HepG2 (cell line): ENCODE data around the gene RPGRIP1. TPM values are rescaled to one million over a fixed set of nuclear protein-coding genes. Genes with fewer than 3 reads are reported as not detected.

Source experiments
- ARID3A ChIP-seq: IDR thresholded peaks from 2 replicates; pipeline ENCODE4 v1.6.1; 2012; ENCODE audit warnings: low read depth, low read length, improper control_type of control experiment
- CREM ChIP-seq, 2 experiments: sonication (generic) in 1 of 2; formaldehyde crosslinking in 1 of 2; IDR thresholded peaks; 2 replicates each; pipeline versions ENCODE4 v1.4.0 to v1.6.1; 2016 to 2020; ENCODE audit warnings: antibody characterized with exemption in 1 of 2, mild to moderate bottlenecking in 1 of 2, missing genetic modification reagents in 1 of 2
- EHMT2 ChIP-seq: fragments of 200-600 bp; sonication (generic); IDR thresholded peaks from 2 replicates; pipeline ENCODE4 v1.7.0; 2017; ENCODE audit warnings: antibody characterized with exemption, low read depth, low read length, borderline replicate concordance
- GABPB1 ChIP-seq: IDR thresholded peaks from 2 replicates; pipeline ENCODE4 v1.6.1; 2016; ENCODE audit warnings: mild to moderate bottlenecking, missing genetic modification reagents, moderate library complexity, missing compliant biosample characterization
- LCORL ChIP-seq, 2 experiments: fragments of 450-650 bp in 1 of 2; sonication (generic) in 1 of 2; formaldehyde crosslinking in 1 of 2; IDR thresholded peaks; 2 replicates each; pipeline versions ENCODE4 v1.5.0 to v1.6.1; 2017 to 2020; ENCODE audit warnings: antibody characterized with exemption in 1 of 2, missing genetic modification reagents in 1 of 2
- MED13 ChIP-seq: sonication (generic); formaldehyde crosslinking; IDR thresholded peaks from 2 replicates; pipeline ENCODE4 v1.5.0; 2020; ENCODE audit warnings: missing genetic modification reagents
- NFE2 ChIP-seq: sonication (generic); formaldehyde crosslinking; IDR thresholded peaks from 2 replicates; pipeline ENCODE4 v1.4.0; 2020; ENCODE audit warnings: missing genetic modification reagents
- NFE2L1 ChIP-seq: sonication (generic); formaldehyde crosslinking; IDR thresholded peaks from 2 replicates; pipeline ENCODE4 v1.4.0; 2020; ENCODE audit warnings: missing genetic modification reagents, mild to moderate bottlenecking, borderline replicate concordance
- SAFB2 ChIP-seq: sonication (generic); formaldehyde crosslinking; IDR thresholded peaks from 2 replicates; pipeline ENCODE4 v1.5.1; 2020; ENCODE audit warnings: missing genetic modification reagents, low read depth, mild to moderate bottlenecking, borderline replicate concordance
- SMYD3 ChIP-seq: sonication (generic); formaldehyde crosslinking; IDR thresholded peaks from 2 replicates; pipeline ENCODE4 v1.8.1; 2023; ENCODE audit warnings: mild to moderate bottlenecking, missing genetic modification reagents
- TCF7L2 ChIP-seq: IDR thresholded peaks from 2 replicates; pipeline ENCODE4 v1.6.1; 2011; ENCODE audit warnings: mild to moderate bottlenecking, low read depth, low read length, moderate library complexity
- TFE3 ChIP-seq: IDR thresholded peaks from 2 replicates; pipeline ENCODE4 v1.6.1; 2016
- TMF1 ChIP-seq: sonication (generic); formaldehyde crosslinking; IDR thresholded peaks from 2 replicates; pipeline ENCODE4 v1.8.1; 2022; ENCODE audit warnings: low read depth, missing genetic modification reagents
- ZFP91 ChIP-seq: sonication (generic); formaldehyde crosslinking; IDR thresholded peaks from 2 replicates; pipeline ENCODE4 v1.9.0; 2022; ENCODE audit warnings: missing genetic modification reagents, mild to moderate bottlenecking, borderline replicate concordance
- ZNF251 ChIP-seq: sonication (generic); formaldehyde crosslinking; IDR thresholded peaks from 2 replicates; pipeline ENCODE4 v1.9.0; 2021; ENCODE audit warnings: mild to moderate bottlenecking, missing genetic modification reagents
- ZNF496 ChIP-seq: sonication (generic); formaldehyde crosslinking; IDR thresholded peaks from 2 replicates; pipeline ENCODE4 v1.8.1; 2023; ENCODE audit warnings: mild to moderate bottlenecking, moderate library complexity, missing genetic modification reagents; ENCODE audit not compliant: insufficient replicate concordance
- ZNF558 ChIP-seq: sonication (generic); formaldehyde crosslinking; IDR thresholded peaks from 2 replicates; pipeline ENCODE4 v1.9.0; 2022; ENCODE audit warnings: mild to moderate bottlenecking, missing genetic modification reagents, borderline replicate concordance
- ZNF609 ChIP-seq: sonication (generic); formaldehyde crosslinking; IDR thresholded peaks from 2 replicates; pipeline ENCODE4 v1.4.0; 2020; ENCODE audit warnings: mild to moderate bottlenecking, missing genetic modification reagents, borderline replicate concordance
- polyA plus RNA-seq, 8 experiments: library from polyadenylated mRNA; depleted of rRNA in 3 of 8; stranded (reverse) in 7 of 8; unstranded in 1 of 8; fragments of >200 nt; fragmentation: Illumina TruSeq in 4 of 8; extraction: Trizol in 4 of 8; gene quantifications; 2 replicates each; pipeline versions ENCODE4 v1.2.1 to v1.2.3, GENCODE V29; 2011 to 2016; ENCODE audit warnings: low read depth in 4 of 8, missing spikeins in 1 of 8, mixed read lengths in 1 of 8; ENCODE audit not compliant: insufficient read depth in 1 of 8
- total RNA-seq, 5 experiments: library from RNA; depleted of rRNA; stranded (reverse); fragments of >200 nt; fragmentation: Illumina TruSeq; extraction: Trizol; gene quantifications; 2 replicates each; pipeline ENCODE4 v1.2.3, GENCODE V29; 2016; ENCODE audit warnings: low read depth in 1 of 5

The RPGRIP1 gene
- total and polyA plus RNA-seq, 2 of the 13 experiments (the other 11 are each of a cell fraction or from before 2014, with no cell fraction given), result 0.13 to 1.1 TPM

- TF ChIP-seq NFE2L1 (no peak), ZNF558 (CRISPR knock-in tag) (0 out of 2 replicates have a peak, but pooled peaks have one; percentile 11), ZNF609 (CRISPR knock-in tag) (no peak), GABPB1 (CRISPR knock-in tag) (peak; percentile 52; the same call in 1 of the 2 replicates), MED13 (CRISPR knock-in tag) (no peak), NFE2 (CRISPR knock-in tag) (no peak), ZNF251 (CRISPR knock-in tag) (no peak), EHMT2 (peak; percentile 87; the same call in 1 of the 2 replicates), SMYD3 (CRISPR knock-in tag) (no peak), ZNF496 (CRISPR knock-in tag) (no peak), ARID3A (peak; percentile 62; the same call in 1 of the 2 replicates), LCORL (IDR thresholded peaks at IDR 0.05) (no peak), LCORL (CRISPR knock-in tag; IDR thresholded peaks at IDR 0.05) (peak; percentile 73), CREM (IDR thresholded peaks at IDR 0.05) (peak; percentile 75), CREM (CRISPR knock-in tag; IDR thresholded peaks at IDR 0.05) (no peak), SAFB2 (0 out of 2 replicates have a peak, but pooled peaks have one; percentile 49), TCF7L2 (no peak), ZFP91 (CRISPR knock-in tag) (peak; percentile 60), TMF1 (CRISPR knock-in tag) (peak; percentile 15; the same call in 1 of the 2 replicates), TFE3 (CRISPR knock-in tag) (peak; percentile 9; the same call in 1 of the 2 replicates)
Observed at GRCh38 chr14:21308479-21309237, 28.8 kb downstream of the RPGRIP1 start (continued).
